ENCODE results near the gene CPN2. TPM values are rescaled to one million over a fixed set of nuclear protein-coding genes. Genes with fewer than 3 reads are reported as not detected.

Gene CPN2
- total RNA-seq, 1 donor from 2014 or later: 2.4 TPM

DNA sequence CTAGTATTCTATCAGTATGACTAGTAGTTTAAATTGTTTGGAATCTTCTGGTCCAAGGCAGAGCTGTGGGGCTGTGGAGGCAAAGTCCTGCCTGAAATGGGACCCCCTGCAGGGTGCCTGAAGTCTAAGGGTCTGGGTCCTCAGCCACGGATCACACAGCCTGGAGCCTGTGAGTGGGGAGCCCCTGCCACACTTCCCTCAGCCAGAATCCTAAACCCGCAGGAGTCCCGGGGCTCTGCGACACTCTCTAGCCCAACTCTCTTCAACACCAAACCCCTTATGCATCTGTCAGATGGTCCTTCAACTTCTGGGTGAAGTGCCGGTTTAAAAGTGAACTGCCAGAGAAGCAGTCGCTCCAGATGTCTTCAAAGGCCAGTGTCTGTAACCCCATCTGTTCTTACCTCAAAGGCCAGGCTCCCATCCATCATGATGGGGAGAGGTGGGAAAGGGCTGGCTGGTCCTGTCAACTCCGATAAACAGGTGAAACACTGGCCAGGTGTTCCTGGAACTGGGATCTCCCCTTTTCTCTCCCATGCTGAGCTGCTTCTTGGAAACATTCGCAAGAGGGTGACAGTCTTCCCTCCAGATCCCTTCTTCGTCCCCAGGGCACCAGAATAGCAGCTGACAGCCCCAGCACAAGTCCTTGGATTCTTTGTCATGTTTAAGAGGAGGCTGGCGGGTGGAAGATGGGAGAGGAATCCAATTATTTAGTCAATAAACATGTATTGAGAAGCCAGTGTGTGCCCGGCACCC is 45.6 kb downstream of the CPN2 start:
- Histone ChIP-seq H3K9me3 (replicated peaks) (no peaks in the 10 kb centered on the region), H3K4me1 (peaks cover 9% of the 10 kb centered on the region), H3K27me3 (ENCODE audit: low read depth) (peaks cover 45% of the 10 kb centered on the region), H3K36me3 (no peaks in the 10 kb centered on the region), H3K27ac (replicated peaks) (no peak overlapping the region), H3K4me3 (no peak overlapping the region)
- DNase-seq: no peak
- intact Hi-C loops (cut with micrococcal nuclease): loop anchor here (10.0 kb wide), 1 partner anchor 171 kb away; the partner anchor contains the start of gene HES1
- TF ChIP-seq, protein P1, sequence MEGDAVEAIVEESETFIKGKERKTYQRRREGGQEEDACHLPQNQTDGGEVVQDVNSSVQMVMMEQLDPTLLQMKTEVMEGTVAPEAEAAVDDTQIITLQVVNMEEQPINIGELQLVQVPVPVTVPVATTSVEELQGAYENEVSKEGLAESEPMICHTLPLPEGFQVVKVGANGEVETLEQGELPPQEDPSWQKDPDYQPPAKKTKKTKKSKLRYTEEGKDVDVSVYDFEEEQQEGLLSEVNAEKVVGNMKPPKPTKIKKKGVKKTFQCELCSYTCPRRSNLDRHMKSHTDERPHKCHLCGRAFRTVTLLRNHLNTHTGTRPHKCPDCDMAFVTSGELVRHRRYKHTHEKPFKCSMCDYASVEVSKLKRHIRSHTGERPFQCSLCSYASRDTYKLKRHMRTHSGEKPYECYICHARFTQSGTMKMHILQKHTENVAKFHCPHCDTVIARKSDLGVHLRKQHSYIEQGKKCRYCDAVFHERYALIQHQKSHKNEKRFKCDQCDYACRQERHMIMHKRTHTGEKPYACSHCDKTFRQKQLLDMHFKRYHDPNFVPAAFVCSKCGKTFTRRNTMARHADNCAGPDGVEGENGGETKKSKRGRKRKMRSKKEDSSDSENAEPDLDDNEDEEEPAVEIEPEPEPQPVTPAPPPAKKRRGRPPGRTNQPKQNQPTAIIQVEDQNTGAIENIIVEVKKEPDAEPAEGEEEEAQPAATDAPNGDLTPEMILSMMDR (IDR thresholded peaks at IDR 0.05; ENCODE audit: borderline replicate concordance): no peak

DNA sequence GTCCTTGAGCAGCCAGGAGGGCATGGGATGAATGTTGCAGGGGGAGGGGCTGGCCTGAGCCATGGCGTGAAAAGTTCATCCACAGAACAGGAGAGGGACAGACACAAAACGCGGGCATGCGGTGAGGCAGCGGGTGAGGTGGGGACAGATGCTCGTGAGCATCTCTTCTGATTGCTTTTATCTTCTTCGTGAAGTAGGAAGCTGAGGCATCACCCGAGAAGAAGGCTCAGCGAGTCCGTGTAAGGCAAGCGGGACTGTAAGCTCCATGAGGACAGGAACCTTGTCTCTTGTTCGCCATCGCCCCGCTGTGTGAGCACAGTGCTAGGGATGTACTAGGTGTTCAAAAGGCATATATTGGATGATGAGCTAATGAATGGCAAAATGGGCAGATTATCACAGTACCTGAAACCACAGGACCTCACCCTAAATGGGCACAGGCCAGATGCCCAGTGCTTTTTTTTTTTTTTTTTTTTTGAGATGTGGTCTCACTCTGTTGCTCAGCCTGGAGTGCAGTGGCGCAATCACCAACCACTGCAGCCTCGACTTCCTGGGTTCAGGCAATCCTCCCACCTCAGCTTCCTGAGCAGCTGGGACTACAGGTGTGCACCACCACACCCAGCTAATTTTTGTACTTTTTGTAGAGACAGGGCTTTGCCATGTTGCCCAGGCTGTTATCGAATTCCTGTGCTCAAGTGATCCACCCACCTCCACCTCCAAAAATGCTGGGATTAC is 46.8 kb downstream of the CPN2 start:
- DNase-seq: no peak
- no peaks in the 10 kb centered on the region for H3K9me3 ChIP-seq (replicated peaks)
- intact Hi-C loops (cut with micrococcal nuclease): loop anchor here (10.0 kb wide), 1 partner anchor 170 kb away; the partner anchor contains the start of gene HES1
- no peak overlapping the region for H3K27ac ChIP-seq (replicated peaks)
- TF ChIP-seq, protein P1 (IDR thresholded peaks at IDR 0.05; ENCODE audit: borderline replicate concordance): no peak
- peaks cover 45% of the 10 kb centered on the region for H3K27me3 ChIP-seq (ENCODE audit: low read depth)
- H3K4me1 ChIP-seq: peaks cover 13% of the 10 kb centered on the region
- H3K36me3 ChIP-seq: no peaks in the 10 kb centered on the region
- H3K4me3 ChIP-seq: no peak overlapping the region

DNA sequence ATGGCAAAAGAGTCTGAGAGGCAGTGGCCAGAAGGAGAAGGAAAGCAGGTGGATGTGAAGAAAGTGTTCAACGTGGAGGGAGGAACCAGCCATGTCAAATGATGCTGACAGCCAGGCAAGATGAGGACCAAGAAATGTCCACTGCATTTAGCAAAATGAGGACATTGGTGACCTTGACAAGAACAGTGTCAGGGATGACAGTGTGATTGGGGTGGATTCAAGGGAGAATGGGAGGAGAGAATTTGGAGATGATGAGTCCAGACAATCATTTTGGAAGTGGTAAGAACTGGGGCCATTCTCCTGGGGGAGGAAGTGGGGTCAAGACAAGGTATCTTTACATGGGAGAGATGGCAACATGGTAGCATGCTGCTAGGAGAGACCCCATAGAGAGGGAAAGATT is 47.4 kb downstream of the CPN2 start:
- Histone ChIP-seq H3K27ac (replicated peaks) (no peak overlapping the region), H3K27me3 (ENCODE audit: low read depth) (peaks cover 45% of the 10 kb centered on the region), H3K36me3 (no peaks in the 10 kb centered on the region), H3K4me3 (no peak overlapping the region), H3K9me3 (replicated peaks) (no peaks in the 10 kb centered on the region), H3K4me1 (peaks cover 13% of the 10 kb centered on the region)
- DNase-seq: no peak
- TF ChIP-seq, protein P1 (IDR thresholded peaks at IDR 0.05; ENCODE audit: borderline replicate concordance): no peak
- intact Hi-C loops (cut with micrococcal nuclease): loop anchor here (10.0 kb wide), 1 partner anchor 169 kb away; the partner anchor contains the start of gene HES1

DNA sequence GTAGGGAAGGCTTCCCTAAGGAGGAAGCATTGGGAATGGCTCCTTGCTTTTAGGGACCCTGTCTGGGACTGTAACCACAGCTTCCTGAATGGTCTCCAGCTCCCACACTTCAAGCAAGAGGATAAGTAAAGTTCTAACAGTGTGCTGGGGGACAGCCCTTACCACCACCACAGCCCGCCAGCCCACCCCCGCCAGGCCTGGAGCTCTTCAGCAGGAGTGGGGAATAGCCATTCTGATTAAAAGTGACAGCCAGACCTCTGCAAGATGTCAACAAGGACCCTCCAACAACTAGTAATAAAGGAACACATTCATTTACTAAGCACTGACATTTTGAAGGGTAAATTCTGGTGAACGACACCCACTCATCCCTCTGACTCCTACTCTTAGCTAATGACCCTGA is 49.4 kb downstream of the CPN2 start:
- H3K27me3 ChIP-seq (ENCODE audit: low read depth): peaks cover 46% of the 10 kb centered on the region
- no peak overlapping the region for H3K27ac ChIP-seq (replicated peaks)
- H3K4me1 ChIP-seq: peaks cover 16% of the 10 kb centered on the region
- intact Hi-C loops (cut with micrococcal nuclease): loop anchor here (10.0 kb wide), 1 partner anchor 167 kb away; the partner anchor contains the start of gene HES1
- TF ChIP-seq, protein P1 (IDR thresholded peaks at IDR 0.05; ENCODE audit: borderline replicate concordance): no peak
- no peaks in the 10 kb centered on the region for H3K9me3 ChIP-seq (replicated peaks)
- DNase-seq: no peak
- H3K36me3 ChIP-seq: no peaks in the 10 kb centered on the region
- no peak overlapping the region for H3K4me3 ChIP-seq

DNA sequence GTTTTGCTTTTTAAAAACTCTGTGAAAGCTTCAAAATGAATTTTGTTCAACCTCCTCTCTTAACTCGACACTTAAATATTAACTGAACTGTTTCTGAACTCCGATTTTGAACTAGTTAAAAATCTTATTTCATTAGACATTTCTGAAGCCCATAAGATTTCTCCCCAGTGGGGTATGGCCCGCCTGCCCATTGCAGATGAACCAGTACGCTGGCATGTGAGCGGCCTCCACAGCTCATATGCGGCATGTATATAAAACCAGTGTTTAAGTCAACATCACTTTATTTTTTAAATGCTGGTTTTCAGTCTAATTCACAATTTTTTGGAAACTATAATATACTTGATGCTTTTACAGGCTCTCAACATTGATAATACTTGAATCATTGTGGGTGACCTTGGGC is 50.2 kb downstream of the CPN2 start:
- no peak overlapping the region for H3K27ac ChIP-seq (replicated peaks)
- TF ChIP-seq, protein P1 (IDR thresholded peaks at IDR 0.05; ENCODE audit: borderline replicate concordance): no peak
- peaks cover 16% of the 10 kb centered on the region for H3K4me1 ChIP-seq
- intact Hi-C loops (cut with micrococcal nuclease): loop anchor here (10.0 kb wide), 1 partner anchor 166 kb away; the partner anchor contains the start of gene HES1
- H3K9me3 ChIP-seq (replicated peaks): no peaks in the 10 kb centered on the region
- H3K27me3 ChIP-seq (ENCODE audit: low read depth): peaks cover 46% of the 10 kb centered on the region
- no peak for DNase-seq
- H3K36me3 ChIP-seq: no peaks in the 10 kb centered on the region
- no peak overlapping the region for H3K4me3 ChIP-seq

Data from left ventricle myocardium inferior (tissue), 1 donor.